HEK293 (cell line): ENCODE data around the gene DPY19L3.

ENCODE experiments used
- BCL11A ChIP-seq: fragments of 450-650 bp; formaldehyde crosslinking; IDR thresholded peaks from 2 replicates; pipeline ENCODE4 v1.5.1; 2016; ENCODE audit warnings: low read depth, missing biosample characterization, missing genetic modification characterization
- FEZF1 ChIP-seq: fragments of 450-650 bp; formaldehyde crosslinking; IDR thresholded peaks from 2 replicates; pipeline ENCODE4 v1.5.1; 2016; ENCODE audit warnings: missing biosample characterization, missing genetic modification characterization
- GLI2 ChIP-seq: fragments of 450-650 bp; formaldehyde crosslinking; IDR thresholded peaks from 2 replicates; pipeline ENCODE4; 2017; ENCODE audit warnings: missing biosample characterization, missing genetic modification characterization, low read depth, borderline replicate concordance
- MEIS1 ChIP-seq: sonication (generic); formaldehyde crosslinking; IDR thresholded peaks from 2 replicates; pipeline ENCODE4 v1.8.1; 2022; ENCODE audit warnings: missing genetic modification reagents, mild to moderate bottlenecking, borderline replicate concordance
- ZNF114 ChIP-seq: fragments of 450-650 bp; formaldehyde crosslinking; IDR thresholded peaks from 2 replicates; pipeline ENCODE4 v1.5.0; 2017; ENCODE audit warnings: missing biosample characterization, missing genetic modification characterization
- ZNF169 ChIP-seq: fragments of 450-650 bp; formaldehyde crosslinking; IDR thresholded peaks from 2 replicates; pipeline ENCODE4 v1.5.1; 2016; ENCODE audit warnings: missing biosample characterization, missing genetic modification characterization
- ZNF221 ChIP-seq: fragments of 450-650 bp; formaldehyde crosslinking; IDR thresholded peaks from 2 replicates; pipeline ENCODE4 v1.5.1; 2017; ENCODE audit warnings: missing biosample characterization, missing genetic modification characterization, borderline replicate concordance
- ZNF223 ChIP-seq: fragments of 450-650 bp; formaldehyde crosslinking; IDR thresholded peaks from 2 replicates; pipeline ENCODE4 v1.5.1; 2016; ENCODE audit warnings: missing biosample characterization, missing genetic modification characterization
- ZNF37A ChIP-seq: fragments of 450-650 bp; IDR thresholded peaks from 2 replicates; pipeline ENCODE4 v1.5.1; 2018; ENCODE audit warnings: missing biosample characterization, missing genetic modification characterization
- ZNF560 ChIP-seq: fragments of 450-650 bp; formaldehyde crosslinking; IDR thresholded peaks from 2 replicates; pipeline ENCODE4 v1.5.1; 2017; ENCODE audit warnings: missing biosample characterization, missing genetic modification characterization, borderline replicate concordance
- ZNF621 ChIP-seq: fragments of 450-650 bp; formaldehyde crosslinking; IDR thresholded peaks from 2 replicates; pipeline ENCODE4 v1.5.1; 2017; ENCODE audit warnings: missing biosample characterization, missing genetic modification characterization
- ZNF670 ChIP-seq: fragments of 450-650 bp; formaldehyde crosslinking; IDR thresholded peaks from 2 replicates; pipeline ENCODE4 v1.5.1; 2016; ENCODE audit warnings: missing biosample characterization, missing genetic modification characterization, low read depth
- ZNF677 ChIP-seq: fragments of 450-650 bp; IDR thresholded peaks from 2 replicates; pipeline ENCODE4 v1.5.0; 2018; ENCODE audit warnings: missing biosample characterization, mild to moderate bottlenecking, missing genetic modification characterization, moderate library complexity
- ZNF785 ChIP-seq: fragments of 450-650 bp; formaldehyde crosslinking; IDR thresholded peaks from 2 replicates; pipeline ENCODE4 v1.5.1; 2016; ENCODE audit warnings: missing biosample characterization, missing genetic modification characterization
- ZNF843 ChIP-seq: fragments of 450-650 bp; formaldehyde crosslinking; IDR thresholded peaks from 2 replicates; pipeline ENCODE4 v1.5.1; 2016; ENCODE audit warnings: missing biosample characterization, missing genetic modification characterization
- TF ChIP-seq, protein P1 (sequence below): fragments of 450-650 bp; formaldehyde crosslinking; IDR thresholded peaks from 2 replicates; pipeline ENCODE4 v1.5.1; 2016; ENCODE audit warnings: missing biosample characterization, missing genetic modification characterization
- TF ChIP-seq, protein P2 (sequence below): fragments of 450-650 bp; IDR thresholded peaks from 2 replicates; pipeline ENCODE4 v1.5.1; 2018; ENCODE audit warnings: missing biosample characterization, mild to moderate bottlenecking, missing genetic modification characterization
- TF ChIP-seq, protein P3 (sequence below): IDR thresholded peaks from 2 replicates; pipeline ENCODE4 v1.6.1; 2011; ENCODE audit warnings: mild to moderate bottlenecking, low read depth, low read length, borderline replicate concordance
- TF ChIP-seq, protein P4 (sequence below): fragments of 450-650 bp; formaldehyde crosslinking; IDR thresholded peaks from 2 replicates; pipeline ENCODE4 v1.5.1; 2016; ENCODE audit warnings: missing biosample characterization, missing genetic modification characterization
- TF ChIP-seq, protein P5 (sequence below): fragments of 450-650 bp; formaldehyde crosslinking; optimal IDR thresholded peaks from 2 replicates; pipeline ENCODE3; 2016; ENCODE audit warnings: missing biosample characterization, mild to moderate bottlenecking, missing genetic modification characterization
- TF ChIP-seq, protein P6 (sequence below): fragments of 450-650 bp; formaldehyde crosslinking; IDR thresholded peaks from 2 replicates; pipeline ENCODE4 v1.5.1; 2016; ENCODE audit warnings: missing biosample characterization, missing genetic modification characterization

DPY19L3 gene

DNA sequence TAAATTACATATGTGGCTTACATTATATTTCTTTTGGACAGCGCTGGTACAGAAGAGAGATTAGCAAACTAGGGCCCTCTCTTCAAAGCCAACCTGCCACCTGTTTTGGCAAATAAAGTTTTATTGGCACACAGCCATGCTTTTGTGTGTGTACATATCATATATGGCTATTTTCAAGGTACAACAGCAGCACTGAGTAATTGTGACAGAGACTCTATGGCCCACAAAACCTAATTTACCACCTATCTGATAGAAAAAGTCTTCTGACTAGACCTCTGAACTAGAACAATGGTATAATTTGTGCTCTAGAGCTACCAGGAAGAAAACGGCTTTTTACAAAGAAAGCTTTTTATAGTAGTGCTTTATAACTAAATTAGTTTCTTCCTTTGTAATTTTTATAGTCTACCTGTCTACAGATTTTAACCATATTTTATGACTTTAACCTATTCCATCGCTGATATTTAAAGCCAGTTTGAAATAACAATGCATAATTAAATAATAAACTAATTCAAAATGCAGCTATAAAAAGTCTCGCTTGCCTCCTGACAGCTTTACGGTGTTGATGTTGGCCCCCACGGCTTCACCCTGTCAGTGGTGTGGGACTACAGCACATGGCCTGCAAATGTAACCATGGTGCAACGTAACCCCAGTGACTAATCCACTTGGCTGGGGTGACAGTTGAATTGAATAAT lies 17.7 kb upstream of the DPY19L3 start (continued):
- TF ChIP-seq ZNF670 (tag by site-specific recombination), result no peak
- TF ChIP-seq ZNF37A (tag by site-specific recombination), result peak; percentile 51; the same call in 1 of the 2 replicates
- TF ChIP-seq ZNF621, result no peak
- TF ChIP-seq, protein P1, sequence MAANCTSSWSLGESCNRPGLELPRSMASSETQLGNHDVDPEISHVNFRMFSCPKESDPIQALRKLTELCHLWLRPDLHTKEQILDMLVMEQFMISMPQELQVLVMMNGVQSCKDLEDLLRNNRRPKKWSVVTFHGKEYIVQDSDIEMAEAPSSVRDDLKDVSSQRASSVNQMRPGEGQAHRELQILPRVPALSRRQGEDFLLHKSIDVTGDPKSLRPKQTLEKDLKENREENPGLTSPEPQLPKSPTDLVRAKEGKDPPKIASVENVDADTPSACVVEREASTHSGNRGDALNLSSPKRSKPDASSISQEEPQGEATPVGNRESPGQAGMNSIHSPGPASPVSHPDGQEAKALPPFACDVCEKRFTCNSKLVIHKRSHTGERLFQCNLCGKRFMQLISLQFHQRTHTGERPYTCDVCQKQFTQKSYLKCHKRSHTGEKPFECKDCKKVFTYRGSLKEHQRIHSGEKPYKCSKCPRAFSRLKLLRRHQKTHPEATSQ (tag by site-specific recombination), result no peak
- no peak for TF ChIP-seq GLI2
- TF ChIP-seq, protein P2, sequence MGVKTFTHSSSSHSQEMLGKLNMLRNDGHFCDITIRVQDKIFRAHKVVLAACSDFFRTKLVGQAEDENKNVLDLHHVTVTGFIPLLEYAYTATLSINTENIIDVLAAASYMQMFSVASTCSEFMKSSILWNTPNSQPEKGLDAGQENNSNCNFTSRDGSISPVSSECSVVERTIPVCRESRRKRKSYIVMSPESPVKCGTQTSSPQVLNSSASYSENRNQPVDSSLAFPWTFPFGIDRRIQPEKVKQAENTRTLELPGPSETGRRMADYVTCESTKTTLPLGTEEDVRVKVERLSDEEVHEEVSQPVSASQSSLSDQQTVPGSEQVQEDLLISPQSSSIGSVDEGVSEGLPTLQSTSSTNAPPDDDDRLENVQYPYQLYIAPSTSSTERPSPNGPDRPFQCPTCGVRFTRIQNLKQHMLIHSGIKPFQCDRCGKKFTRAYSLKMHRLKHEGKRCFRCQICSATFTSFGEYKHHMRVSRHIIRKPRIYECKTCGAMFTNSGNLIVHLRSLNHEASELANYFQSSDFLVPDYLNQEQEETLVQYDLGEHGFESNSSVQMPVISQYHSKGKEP (tag by site-specific recombination), result no peak; the same call in none of the 2 replicates
- TF ChIP-seq BCL11A (tag by site-specific recombination), result no peak
- TF ChIP-seq ZNF677 (tag by site-specific recombination), result no peak
- no peak for TF ChIP-seq ZNF560 (tag by site-specific recombination)
- TF ChIP-seq ZNF169 (tag by site-specific recombination), result no peak
- TF ChIP-seq, protein P3, sequence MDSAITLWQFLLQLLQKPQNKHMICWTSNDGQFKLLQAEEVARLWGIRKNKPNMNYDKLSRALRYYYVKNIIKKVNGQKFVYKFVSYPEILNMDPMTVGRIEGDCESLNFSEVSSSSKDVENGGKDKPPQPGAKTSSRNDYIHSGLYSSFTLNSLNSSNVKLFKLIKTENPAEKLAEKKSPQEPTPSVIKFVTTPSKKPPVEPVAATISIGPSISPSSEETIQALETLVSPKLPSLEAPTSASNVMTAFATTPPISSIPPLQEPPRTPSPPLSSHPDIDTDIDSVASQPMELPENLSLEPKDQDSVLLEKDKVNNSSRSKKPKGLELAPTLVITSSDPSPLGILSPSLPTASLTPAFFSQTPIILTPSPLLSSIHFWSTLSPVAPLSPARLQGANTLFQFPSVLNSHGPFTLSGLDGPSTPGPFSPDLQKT, result no peak
- TF ChIP-seq ZNF223 (tag by site-specific recombination), result no peak
- TF ChIP-seq, protein P4, sequence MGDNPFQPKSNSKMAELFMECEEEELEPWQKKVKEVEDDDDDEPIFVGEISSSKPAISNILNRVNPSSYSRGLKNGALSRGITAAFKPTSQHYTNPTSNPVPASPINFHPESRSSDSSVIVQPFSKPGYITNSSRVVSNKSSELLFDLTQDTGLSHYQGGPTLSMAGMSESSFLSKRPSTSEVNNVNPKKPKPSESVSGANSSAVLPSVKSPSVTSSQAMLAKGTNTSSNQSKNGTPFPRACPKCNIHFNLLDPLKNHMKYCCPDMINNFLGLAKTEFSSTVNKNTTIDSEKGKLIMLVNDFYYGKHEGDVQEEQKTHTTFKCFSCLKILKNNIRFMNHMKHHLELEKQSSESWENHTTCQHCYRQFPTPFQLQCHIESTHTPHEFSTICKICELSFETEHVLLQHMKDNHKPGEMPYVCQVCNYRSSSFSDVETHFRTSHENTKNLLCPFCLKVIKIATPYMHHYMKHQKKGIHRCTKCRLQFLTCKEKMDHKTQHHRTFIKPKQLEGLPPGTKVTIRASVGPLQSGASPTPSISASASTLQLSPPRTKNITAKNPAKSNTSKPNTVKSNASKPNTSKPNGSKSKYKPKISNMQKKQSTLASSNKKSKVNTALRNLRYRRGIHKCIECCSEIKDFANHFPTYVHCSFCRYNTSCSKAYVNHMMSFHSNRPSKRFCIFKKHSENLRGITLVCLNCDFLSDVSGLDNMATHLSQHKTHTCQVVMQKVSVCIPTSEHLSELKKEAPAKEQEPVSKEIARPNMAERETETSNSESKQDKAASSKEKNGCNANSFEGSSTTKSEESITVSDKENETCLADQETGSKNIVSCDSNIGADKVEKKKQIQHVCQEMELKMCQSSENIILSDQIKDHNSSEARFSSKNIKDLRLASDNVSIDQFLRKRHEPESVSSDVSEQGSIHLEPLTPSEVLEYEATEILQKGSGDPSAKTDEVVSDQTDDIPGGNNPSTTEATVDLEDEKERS (tag by site-specific recombination), result no peak
- no peak for TF ChIP-seq ZNF785 (tag by site-specific recombination)
- TF ChIP-seq ZNF114, result no peak
- TF ChIP-seq, protein P5, sequence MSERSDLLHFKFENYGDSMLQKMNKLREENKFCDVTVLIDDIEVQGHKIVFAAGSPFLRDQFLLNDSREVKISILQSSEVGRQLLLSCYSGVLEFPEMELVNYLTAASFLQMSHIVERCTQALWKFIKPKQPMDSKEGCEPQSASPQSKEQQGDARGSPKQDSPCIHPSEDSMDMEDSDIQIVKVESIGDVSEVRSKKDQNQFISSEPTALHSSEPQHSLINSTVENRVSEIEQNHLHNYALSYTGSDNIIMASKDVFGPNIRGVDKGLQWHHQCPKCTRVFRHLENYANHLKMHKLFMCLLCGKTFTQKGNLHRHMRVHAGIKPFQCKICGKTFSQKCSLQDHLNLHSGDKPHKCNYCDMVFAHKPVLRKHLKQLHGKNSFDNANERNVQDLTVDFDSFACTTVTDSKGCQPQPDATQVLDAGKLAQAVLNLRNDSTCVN (tag by site-specific recombination), result no peak
- TF ChIP-seq FEZF1 (tag by site-specific recombination), result peak; percentile 52
- TF ChIP-seq, protein P6, sequence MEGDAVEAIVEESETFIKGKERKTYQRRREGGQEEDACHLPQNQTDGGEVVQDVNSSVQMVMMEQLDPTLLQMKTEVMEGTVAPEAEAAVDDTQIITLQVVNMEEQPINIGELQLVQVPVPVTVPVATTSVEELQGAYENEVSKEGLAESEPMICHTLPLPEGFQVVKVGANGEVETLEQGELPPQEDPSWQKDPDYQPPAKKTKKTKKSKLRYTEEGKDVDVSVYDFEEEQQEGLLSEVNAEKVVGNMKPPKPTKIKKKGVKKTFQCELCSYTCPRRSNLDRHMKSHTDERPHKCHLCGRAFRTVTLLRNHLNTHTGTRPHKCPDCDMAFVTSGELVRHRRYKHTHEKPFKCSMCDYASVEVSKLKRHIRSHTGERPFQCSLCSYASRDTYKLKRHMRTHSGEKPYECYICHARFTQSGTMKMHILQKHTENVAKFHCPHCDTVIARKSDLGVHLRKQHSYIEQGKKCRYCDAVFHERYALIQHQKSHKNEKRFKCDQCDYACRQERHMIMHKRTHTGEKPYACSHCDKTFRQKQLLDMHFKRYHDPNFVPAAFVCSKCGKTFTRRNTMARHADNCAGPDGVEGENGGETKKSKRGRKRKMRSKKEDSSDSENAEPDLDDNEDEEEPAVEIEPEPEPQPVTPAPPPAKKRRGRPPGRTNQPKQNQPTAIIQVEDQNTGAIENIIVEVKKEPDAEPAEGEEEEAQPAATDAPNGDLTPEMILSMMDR (tag by site-specific recombination), result no peak
- peak; percentile 84 for TF ChIP-seq ZNF843 (tag by site-specific recombination)
- no peak for TF ChIP-seq ZNF221 (tag by site-specific recombination)
- no peak for TF ChIP-seq MEIS1 (CRISPR knock-in tag)
